Stimulated activated naive CD8-positive, alpha-beta T cell treated with anti-CD3 and anti-CD28 coated beads, Interleukin-15, Interleukin-2, amounts not matched to agents 100 U/mL and 50 U/mL, for 24 hours (primary cell): ENCODE measurements around the gene PLSCR4.
A peak's percentile ranks its signal among the peaks of the same experiment; 100 is the strongest.

Experiments
- ATAC-seq: fragments of 150-1000 bp; cut with Tn5 transposase; one replicate; pipeline ENCODE4 v1.10.0; 2021
- DNase-seq: peaks from one replicate; pipeline ENCODE4 v3.0.0; 2021

PLSCR4 gene

DNA sequence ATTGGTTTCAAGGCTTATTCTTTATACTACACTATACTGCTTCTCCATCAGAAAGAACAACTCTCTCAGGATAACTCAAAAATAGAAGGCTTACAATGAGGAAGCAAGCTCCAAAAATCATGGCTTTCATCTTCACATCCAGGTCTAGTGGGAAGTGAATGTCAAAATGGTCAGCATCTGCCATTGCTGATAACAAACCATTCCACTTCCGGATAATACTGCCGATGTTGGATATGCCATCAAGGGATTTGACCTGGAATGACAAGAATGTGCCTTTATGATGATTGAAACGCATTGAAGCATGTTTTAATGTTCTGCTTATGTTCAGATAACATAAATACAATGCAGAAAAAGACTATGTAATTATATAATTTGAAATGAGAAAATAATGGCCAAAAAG is 55.9 kb downstream of the PLSCR4 start:
- ATAC-seq = no peak
- DNase-seq = no peak

GRCh38 chr3:146191051-146191450 is 59.9 kb downstream of the PLSCR4 start:
- ATAC-seq = no peak
- DNase-seq = no peak

DNA sequence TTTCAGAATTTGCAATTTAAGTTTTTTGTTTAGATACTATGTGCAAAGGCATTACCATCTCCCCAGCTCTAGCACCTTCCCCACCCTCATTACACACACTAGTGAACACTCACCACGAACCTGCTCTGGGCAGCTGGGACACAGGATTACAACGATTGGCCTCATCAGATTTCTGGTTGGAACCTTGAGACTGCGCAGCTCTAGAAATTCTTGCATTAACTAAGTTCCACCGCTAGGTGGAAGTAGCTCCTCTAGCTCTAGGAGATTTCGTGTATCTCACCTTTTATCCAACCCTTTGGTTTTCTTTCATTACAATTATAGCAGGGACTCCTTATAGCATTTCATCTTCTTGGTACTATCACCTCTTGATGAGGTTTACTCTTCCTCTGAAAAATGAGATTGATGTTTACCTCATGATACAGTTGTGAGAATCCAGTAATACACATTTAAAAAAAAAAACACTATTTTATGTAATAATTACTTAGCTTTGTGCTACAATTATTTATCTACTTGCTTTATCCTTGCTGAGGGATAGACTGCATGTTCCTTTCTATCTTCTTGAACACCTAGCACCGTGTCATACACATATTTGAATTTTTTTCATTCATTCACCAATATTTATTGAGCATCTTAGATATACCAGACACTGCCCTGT is 61.3 kb downstream of the PLSCR4 start:
- peak; percentile 69 for ATAC-seq
- DNase-seq = no peak

- ATAC-seq (no peak), DNase-seq (no peak)
Measured at GRCh38 chr3:146187334-146187950, 63.5 kb downstream of the PLSCR4 start.

GRCh38 chr3:146184241-146185015 is 66.5 kb downstream of the PLSCR4 start:
- no peak for ATAC-seq
- DNase-seq = no peak

- DNase-seq = no peak
- ATAC-seq = no peak
Measured at GRCh38 chr3:146181216-146181615, 69.7 kb downstream of the PLSCR4 start.

- no peak for ATAC-seq
- no peak for DNase-seq
Measured at GRCh38 chr3:146180376-146180775, 70.5 kb downstream of the PLSCR4 start.

DNA sequence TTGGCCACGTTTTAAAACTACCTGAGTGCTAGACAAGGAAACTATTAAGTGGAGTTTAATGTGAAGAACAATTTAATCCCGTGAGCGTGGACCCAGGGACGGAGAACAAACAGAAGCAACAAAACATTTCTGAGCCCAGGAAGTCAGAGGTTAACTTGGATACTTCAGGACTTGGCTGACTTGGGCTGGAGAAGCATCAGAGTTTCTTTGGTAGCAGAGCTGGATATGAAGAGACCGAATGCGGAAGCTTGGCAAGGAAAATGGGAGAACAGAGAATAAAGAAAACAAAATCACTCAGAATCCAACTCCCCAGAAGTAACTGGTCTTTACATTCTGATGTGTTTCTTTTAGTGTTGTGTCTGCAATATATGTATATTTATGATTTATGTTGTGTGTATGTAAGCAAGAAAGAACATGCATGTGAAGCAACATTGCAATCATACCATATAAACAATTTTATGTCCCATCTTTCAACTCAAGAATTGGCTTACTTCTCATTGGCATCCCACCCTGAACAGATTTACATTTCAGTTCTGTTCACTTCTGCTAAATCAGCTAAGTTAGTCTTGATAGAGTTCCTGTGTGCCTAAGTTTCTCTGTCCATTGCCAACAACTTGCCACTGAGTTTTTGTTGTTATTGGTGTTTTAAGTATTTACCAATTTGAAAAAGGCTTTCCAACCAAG is 72.8 kb downstream of the PLSCR4 start:
- no peak for DNase-seq
- no peak for ATAC-seq

DNA sequence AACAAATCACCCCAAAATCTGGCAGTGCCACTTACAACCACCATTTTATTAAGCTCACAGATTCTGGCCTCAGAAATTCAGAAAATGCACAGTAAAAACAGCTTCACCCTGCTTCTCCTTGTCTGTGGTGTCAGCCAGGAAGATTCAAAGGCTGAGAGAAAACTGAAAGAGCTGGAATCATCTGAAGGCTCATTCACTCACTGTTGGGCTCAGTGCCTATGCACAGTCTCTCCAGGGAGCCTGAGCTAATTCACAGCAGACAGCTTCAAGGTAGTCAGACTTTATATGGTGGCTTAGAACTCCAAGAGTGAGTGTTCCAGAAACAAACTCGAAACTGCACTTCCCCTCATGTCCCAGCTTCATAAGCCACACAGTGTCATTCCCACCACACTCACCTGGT is 73.4 kb downstream of the PLSCR4 start:
- DNase-seq = no peak
- no peak for ATAC-seq

- DNase-seq = no peak
- ATAC-seq = no peak
Measured at GRCh38 chr3:146177072-146177471, 73.8 kb downstream of the PLSCR4 start.

- ATAC-seq = no peak
Measured at GRCh38 chr3:146172586-146172985, 78.3 kb downstream of the PLSCR4 start.

DNA sequence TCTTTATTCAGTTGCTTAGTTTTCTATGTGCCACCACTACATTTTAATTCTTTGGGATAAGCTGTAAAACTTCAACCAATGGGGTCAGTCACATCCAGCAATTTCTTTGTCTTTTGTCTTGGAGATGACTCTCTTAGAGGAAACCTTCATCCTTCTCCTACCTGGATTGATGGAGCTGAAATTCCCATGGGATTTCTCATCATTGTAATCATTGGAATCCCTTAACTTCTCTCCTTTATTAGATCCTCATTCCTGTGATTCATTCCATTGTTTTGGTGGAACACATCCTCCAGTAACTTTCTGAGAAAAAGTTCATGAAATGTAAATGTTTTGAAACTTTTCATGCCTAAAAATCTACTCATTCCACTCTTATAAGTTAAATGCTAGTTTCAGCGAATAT is 80.3 kb downstream of the PLSCR4 start:
- ATAC-seq (no peak), DNase-seq (no peak)

More at GRCh38 chr3:146172586-146172985, 78.3 kb downstream of the PLSCR4 start:
- DNase-seq = no peak

- ATAC-seq (no peak), DNase-seq (no peak)
Measured at GRCh38 chr3:146169891-146170290, 81.0 kb downstream of the PLSCR4 start.

- DNase-seq (no peak), ATAC-seq (no peak)
Measured at GRCh38 chr3:146166826-146167225, 84.1 kb downstream of the PLSCR4 start.

GRCh38 chr3:146166415-146166821 is 84.5 kb downstream of the PLSCR4 start:
- DNase-seq = no peak
- no peak for ATAC-seq

GRCh38 chr3:146165877-146166276 is 85.0 kb downstream of the PLSCR4 start:
- no peak for ATAC-seq
- DNase-seq = no peak

GRCh38 chr3:146164971-146165769 is 85.7 kb downstream of the PLSCR4 start:
- DNase-seq = no peak

DNA sequence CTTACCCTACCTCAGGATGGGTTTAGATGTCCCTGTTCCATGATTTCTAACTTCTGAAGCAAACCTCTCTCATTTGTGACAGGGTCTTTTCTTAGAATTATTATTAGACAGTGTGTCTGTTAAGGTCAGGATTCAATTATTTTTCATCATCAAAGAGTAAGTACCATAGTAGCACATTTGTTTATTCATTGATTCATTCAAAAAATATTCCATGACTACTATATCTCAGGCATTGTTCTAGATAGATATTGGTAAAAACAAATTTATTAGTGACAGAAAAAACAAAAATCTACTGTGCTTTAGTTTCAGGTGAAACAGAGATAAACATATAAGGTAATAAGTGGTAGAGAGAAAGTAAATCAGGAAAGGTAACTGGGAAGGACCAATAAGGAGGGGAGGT is 86.4 kb downstream of the PLSCR4 start:
- ATAC-seq (no peak), DNase-seq (no peak)

More at GRCh38 chr3:146164971-146165769, 85.7 kb downstream of the PLSCR4 start:
- ATAC-seq = no peak

DNA sequence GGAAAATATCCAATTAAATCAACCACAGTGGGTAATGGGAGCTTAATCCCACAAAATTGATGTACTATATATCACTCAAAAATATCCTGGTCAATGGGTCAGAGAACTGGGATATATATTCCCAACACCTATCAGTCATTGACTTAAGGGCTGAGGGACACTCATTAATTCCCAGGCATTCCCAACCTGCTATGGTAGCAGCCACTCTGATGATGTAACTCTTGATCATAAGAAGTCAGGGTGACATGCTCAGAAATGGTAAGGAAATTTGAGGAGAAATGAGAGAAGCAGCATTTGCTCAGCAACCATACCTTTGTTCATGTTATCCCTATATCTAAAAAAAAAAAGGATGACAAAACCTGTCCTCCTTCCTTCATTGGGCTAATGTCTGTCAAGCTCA is 86.8 kb downstream of the PLSCR4 start:
- ATAC-seq = no peak

GRCh38 chr3:146163584-146163983 is 87.3 kb downstream of the PLSCR4 start:
- ATAC-seq (no peak), DNase-seq (no peak)

More for the DNA sequence above, 86.8 kb downstream of the PLSCR4 start:
- DNase-seq = no peak

- ATAC-seq (no peak), DNase-seq (no peak)
Measured at GRCh38 chr3:146162561-146162960, 88.3 kb downstream of the PLSCR4 start.

- DNase-seq = no peak
- ATAC-seq = no peak
Measured at GRCh38 chr3:146161663-146162002, 89.3 kb downstream of the PLSCR4 start.
